AG09319 (cell line): ENCODE measurements around the gene DNAAF3.

Experiments
- DNase-seq: peaks from one replicate; pipeline ENCODE4 v3.0.0-alpha.2; 2010; ENCODE audit warnings: low read depth; ENCODE audit errors: extremely low read depth
- CTCF ChIP-seq: IDR thresholded peaks from 2 replicates; pipeline ENCODE4 v1.5.1; 2011; ENCODE audit warnings: low read depth, mild to moderate bottlenecking, inconsistent platforms, low read length, moderate library complexity

The DNAAF3 gene

GRCh38 chr19:55134736-55135135 lies 31.7 kb downstream of the DNAAF3 start:
- no peak for DNase-seq
- no peak for TF ChIP-seq CTCF

- no peak for DNase-seq
- TF ChIP-seq CTCF, result no peak
These were observed 32.6 kb downstream of the DNAAF3 start for GRCh38 chr19:55133639-55134444.

GRCh38 chr19:55132453-55133129 lies 33.8 kb downstream of the DNAAF3 start:
- TF ChIP-seq CTCF, result no peak

GRCh38 chr19:55131421-55131820 lies 35.0 kb downstream of the DNAAF3 start:
- TF ChIP-seq CTCF, result no peak
- DNase-seq, result no peak

More at GRCh38 chr19:55132453-55133129, 33.8 kb downstream of the DNAAF3 start:
- no peak for DNase-seq

- DNase-seq, result no peak
- no peak for TF ChIP-seq CTCF
These were observed 47.4 kb downstream of the DNAAF3 start for GRCh38 chr19:55119053-55119452.

- DNase-seq, result no peak
- TF ChIP-seq CTCF, result no peak
These were observed 47.9 kb downstream of the DNAAF3 start for GRCh38 chr19:55118401-55118991.
